KG1 (cell line): ENCODE measurements around the gene GOPC.

Experiments used
- DNase-seq: peaks from one replicate; lab custom pipeline; 2025; lab: John Stamatoyannopoulos, UW

Gene GOPC

GRCh38 chr6:117514655-117515054 is 87.7 kb downstream of the GOPC start:
- no peak for DNase-seq

GRCh38 chr6:117513778-117514365 is 88.4 kb downstream of the GOPC start:
- DNase-seq, result no peak

- no peak for DNase-seq
Measured at GRCh38 chr6:117512987-117513573, 89.2 kb downstream of the GOPC start.

- no peak for DNase-seq
Measured at GRCh38 chr6:117512056-117512828, 90.1 kb downstream of the GOPC start.
